Fibroblast of lung (primary cell): ENCODE data around the gene APOBR. TPM values are rescaled to one million over a fixed set of nuclear protein-coding genes. Genes with fewer than 3 reads are reported as not detected.

Experiments used
- DNase-seq, 2 donors: peaks; one replicate each; pipeline versions ENCODE4 v3.0.0 to v3.0.0-alpha.2; 2010; ENCODE audit warnings: low read depth in 2 of 2
- H2AFZ ChIP-seq: 2 replicates; pipeline ENCODE4 v1.5.1; 2012; ENCODE audit warnings: low read length, control low read depth, inconsistent platforms
- H3K27ac ChIP-seq: 2 replicates; pipeline ENCODE4 v1.5.1; 2011; ENCODE audit warnings: low read length, control low read depth; ENCODE audit not compliant: insufficient read depth
- H3K27me3 ChIP-seq: 2 replicates; pipeline ENCODE4 v1.5.1; 2011; ENCODE audit warnings: mild to moderate bottlenecking, low read length; ENCODE audit not compliant: control insufficient read depth, insufficient read depth
- H3K36me3 ChIP-seq: 2 replicates; pipeline ENCODE4 v1.5.1; 2011; ENCODE audit warnings: low read length; ENCODE audit not compliant: control insufficient read depth, insufficient read depth
- H3K4me1 ChIP-seq: 2 replicates; pipeline ENCODE4 v1.5.1; 2011; ENCODE audit warnings: low read length; ENCODE audit not compliant: control insufficient read depth, insufficient read depth; ENCODE audit errors: extremely low read depth
- H3K4me2 ChIP-seq: 2 replicates; pipeline ENCODE4 v1.5.1; 2011; ENCODE audit warnings: low read length, control low read depth; ENCODE audit not compliant: insufficient read depth; ENCODE audit errors: extremely low read depth
- H3K4me3 ChIP-seq, 4 experiments: fragments of 200-600 bp in 1 of 4; sonication (generic) in 1 of 4; replicated peaks in 1 of 4; 2 replicates each; pipeline ENCODE4 v1.5.1; 2011 to 2016; ENCODE audit warnings: low read length in 4 of 4, low read depth in 3 of 4, mild to moderate bottlenecking in 3 of 4, control low read depth in 2 of 4, inconsistent platforms in 1 of 4, mixed read lengths in 1 of 4; ENCODE audit not compliant: insufficient read depth in 1 of 4; ENCODE audit errors: control extremely low read depth in 1 of 4
- H3K79me2 ChIP-seq: 2 replicates; pipeline ENCODE4 v1.5.1; 2012; ENCODE audit warnings: mild to moderate bottlenecking, low read length, inconsistent platforms; ENCODE audit not compliant: control insufficient read depth, insufficient read depth
- H3K9ac ChIP-seq: 2 replicates; pipeline ENCODE4 v1.5.1; 2011; ENCODE audit warnings: mild to moderate bottlenecking, low read length, control low read depth; ENCODE audit not compliant: insufficient read depth
- H3K9me3 ChIP-seq: 2 replicates; pipeline ENCODE4 v1.5.1; 2012; ENCODE audit warnings: low read depth, low read length; ENCODE audit not compliant: control insufficient read depth, insufficient read depth
- H4K20me1 ChIP-seq: 2 replicates; pipeline ENCODE4 v1.5.1; 2011; ENCODE audit warnings: low read length; ENCODE audit not compliant: control insufficient read depth, insufficient read depth; ENCODE audit errors: extremely low read depth
- EZH2 ChIP-seq: IDR thresholded peaks from 2 replicates; pipeline ENCODE4 v1.5.1; 2012; ENCODE audit warnings: low read length, control low read depth, mild to moderate bottlenecking; ENCODE audit errors: missing control alignments
- polyA plus RNA-seq, 2 donors: library from polyadenylated mRNA; depleted of rRNA in 1 of 2; stranded (reverse) in 1 of 2; unstranded in 1 of 2; fragments of >200 nt; gene quantifications; 2 replicates each; pipeline ENCODE4 v1.2.1, GENCODE V29; 2011 to 2012; ENCODE audit warnings: missing spikeins in 1 of 2
- total RNA-seq: library from RNA; depleted of rRNA; stranded (reverse); fragments of >200 nt; gene quantifications from 2 replicates; pipeline ENCODE4 v1.2.1, GENCODE V29; 2014
- TF ChIP-seq, protein P1 (sequence below), 2 donors: IDR thresholded peaks in 1 of 2; conservative IDR thresholded peaks in 1 of 2; 1 replicate in 1 of 2; 2 replicates in 1 of 2; pipeline ENCODE4 v1.5.1; 2011 to 2012; ENCODE audit warnings: low read length in 2 of 2, control low read depth in 1 of 2, inconsistent platforms in 1 of 2, low read depth in 1 of 2, mild to moderate bottlenecking in 1 of 2

The APOBR gene
- total and polyA plus RNA-seq, 2 donors (not counting 1 experiment from before 2014, with no cell fraction given), result under 0.01 TPM; not detected in 1

DNA sequence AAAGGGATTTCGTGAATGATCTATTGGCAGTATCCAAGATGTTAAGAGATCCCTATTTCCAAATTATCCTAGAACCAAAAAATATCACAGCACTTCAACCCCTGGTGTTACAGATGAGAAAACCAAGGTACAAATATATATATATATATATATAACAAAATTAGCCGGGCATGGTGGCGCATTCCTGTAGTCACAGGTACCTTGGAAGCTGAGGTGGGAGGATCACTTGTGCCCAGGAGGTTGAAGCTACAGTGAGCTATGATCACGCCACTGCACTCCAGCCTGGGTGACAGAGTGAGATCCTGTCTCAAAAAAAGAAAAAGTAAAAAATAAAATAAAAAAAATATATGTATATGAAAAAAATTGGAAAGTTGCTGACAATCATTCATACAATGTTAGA, 1.9 kb upstream of the APOBR start:
- DNase-seq, result no peak
- Histone ChIP-seq H3K27ac (peak overlapping the region; percentile 98), H3K9ac (peak overlapping the region; percentile 89), H3K36me3 (peaks cover 9% of the 10 kb centered on the region), H3K4me3 (peak overlapping the region in 3 of 4 experiments; percentile 68 to 100 (median 93)), H3K9me3 (no peaks in the 10 kb centered on the region), H3K4me2 (peak overlapping the region; percentile 59), H4K20me1 (no peaks in the 10 kb centered on the region), H2AFZ (peak overlapping the region; percentile 63), H3K4me1 (no peaks in the 10 kb centered on the region), H3K27me3 (peaks cover 2% of the 10 kb centered on the region), H3K79me2 (peaks cover 3% of the 10 kb centered on the region)
- TF ChIP-seq, protein P1, sequence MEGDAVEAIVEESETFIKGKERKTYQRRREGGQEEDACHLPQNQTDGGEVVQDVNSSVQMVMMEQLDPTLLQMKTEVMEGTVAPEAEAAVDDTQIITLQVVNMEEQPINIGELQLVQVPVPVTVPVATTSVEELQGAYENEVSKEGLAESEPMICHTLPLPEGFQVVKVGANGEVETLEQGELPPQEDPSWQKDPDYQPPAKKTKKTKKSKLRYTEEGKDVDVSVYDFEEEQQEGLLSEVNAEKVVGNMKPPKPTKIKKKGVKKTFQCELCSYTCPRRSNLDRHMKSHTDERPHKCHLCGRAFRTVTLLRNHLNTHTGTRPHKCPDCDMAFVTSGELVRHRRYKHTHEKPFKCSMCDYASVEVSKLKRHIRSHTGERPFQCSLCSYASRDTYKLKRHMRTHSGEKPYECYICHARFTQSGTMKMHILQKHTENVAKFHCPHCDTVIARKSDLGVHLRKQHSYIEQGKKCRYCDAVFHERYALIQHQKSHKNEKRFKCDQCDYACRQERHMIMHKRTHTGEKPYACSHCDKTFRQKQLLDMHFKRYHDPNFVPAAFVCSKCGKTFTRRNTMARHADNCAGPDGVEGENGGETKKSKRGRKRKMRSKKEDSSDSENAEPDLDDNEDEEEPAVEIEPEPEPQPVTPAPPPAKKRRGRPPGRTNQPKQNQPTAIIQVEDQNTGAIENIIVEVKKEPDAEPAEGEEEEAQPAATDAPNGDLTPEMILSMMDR (conservative IDR thresholded peaks at IDR 0.05 in 1 of 2, IDR thresholded peaks at IDR 0.05 in 1 of 2; ENCODE audit: low read depth in 1 of 2, low read length in 2 of 2), result no peak
- TF ChIP-seq EZH2, result no peak

DNA sequence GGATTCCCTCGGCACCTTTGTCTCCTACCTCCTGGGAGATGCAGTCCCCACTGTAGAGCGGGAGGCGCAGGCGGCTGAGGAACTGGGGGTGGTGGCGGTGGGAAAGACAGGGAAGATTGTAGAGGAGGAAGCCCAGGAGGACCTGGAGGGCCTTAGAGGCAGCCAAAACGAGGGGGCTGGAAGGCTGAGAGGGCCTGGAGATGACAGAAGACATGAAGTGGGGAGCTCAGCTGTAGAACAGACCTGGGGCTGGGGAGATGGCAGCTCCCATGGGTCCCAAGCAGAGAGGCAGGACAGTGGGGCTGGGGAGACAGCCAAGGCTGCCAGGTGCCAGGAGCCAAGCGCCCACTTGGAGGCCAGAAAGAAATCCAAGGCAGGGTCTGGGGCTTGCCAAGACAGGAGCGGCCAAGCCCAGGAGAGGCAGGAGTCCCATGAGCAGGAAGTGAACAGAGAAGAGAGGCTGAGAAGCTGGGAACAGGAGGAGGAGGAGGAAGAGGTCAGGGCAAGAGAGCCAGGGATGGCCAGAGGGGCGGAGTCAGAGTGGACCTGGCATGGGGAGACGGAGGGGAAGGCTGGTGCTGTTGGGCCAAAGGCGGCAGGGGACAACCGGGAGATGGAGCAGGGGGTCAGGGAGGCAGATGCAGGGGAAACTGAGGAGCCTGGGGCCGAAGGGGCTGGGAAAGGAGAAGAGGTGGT, 803 bp downstream of the APOBR start:
- no peaks in the 10 kb centered on the region for H3K9me3 ChIP-seq
- H3K4me2 ChIP-seq, result no peak overlapping the region
- TF ChIP-seq, protein P1 (conservative IDR thresholded peaks at IDR 0.05 in 1 of 2, IDR thresholded peaks at IDR 0.05 in 1 of 2; ENCODE audit: low read depth in 1 of 2, low read length in 2 of 2), result no peak
- TF ChIP-seq EZH2, result no peak
- peaks cover 2% of the 10 kb centered on the region for H3K27me3 ChIP-seq
- H2AFZ ChIP-seq, result no peak overlapping the region
- peaks cover 3% of the 10 kb centered on the region for H3K79me2 ChIP-seq
- H3K4me1 ChIP-seq, result no peaks in the 10 kb centered on the region
- H4K20me1 ChIP-seq, result no peaks in the 10 kb centered on the region
- H3K4me3 ChIP-seq, result no peak overlapping the region
- H3K9ac ChIP-seq, result no peak overlapping the region
- DNase-seq, result no peak
- H3K36me3 ChIP-seq, result no peaks in the 10 kb centered on the region
- H3K27ac ChIP-seq, result no peak overlapping the region

DNA sequence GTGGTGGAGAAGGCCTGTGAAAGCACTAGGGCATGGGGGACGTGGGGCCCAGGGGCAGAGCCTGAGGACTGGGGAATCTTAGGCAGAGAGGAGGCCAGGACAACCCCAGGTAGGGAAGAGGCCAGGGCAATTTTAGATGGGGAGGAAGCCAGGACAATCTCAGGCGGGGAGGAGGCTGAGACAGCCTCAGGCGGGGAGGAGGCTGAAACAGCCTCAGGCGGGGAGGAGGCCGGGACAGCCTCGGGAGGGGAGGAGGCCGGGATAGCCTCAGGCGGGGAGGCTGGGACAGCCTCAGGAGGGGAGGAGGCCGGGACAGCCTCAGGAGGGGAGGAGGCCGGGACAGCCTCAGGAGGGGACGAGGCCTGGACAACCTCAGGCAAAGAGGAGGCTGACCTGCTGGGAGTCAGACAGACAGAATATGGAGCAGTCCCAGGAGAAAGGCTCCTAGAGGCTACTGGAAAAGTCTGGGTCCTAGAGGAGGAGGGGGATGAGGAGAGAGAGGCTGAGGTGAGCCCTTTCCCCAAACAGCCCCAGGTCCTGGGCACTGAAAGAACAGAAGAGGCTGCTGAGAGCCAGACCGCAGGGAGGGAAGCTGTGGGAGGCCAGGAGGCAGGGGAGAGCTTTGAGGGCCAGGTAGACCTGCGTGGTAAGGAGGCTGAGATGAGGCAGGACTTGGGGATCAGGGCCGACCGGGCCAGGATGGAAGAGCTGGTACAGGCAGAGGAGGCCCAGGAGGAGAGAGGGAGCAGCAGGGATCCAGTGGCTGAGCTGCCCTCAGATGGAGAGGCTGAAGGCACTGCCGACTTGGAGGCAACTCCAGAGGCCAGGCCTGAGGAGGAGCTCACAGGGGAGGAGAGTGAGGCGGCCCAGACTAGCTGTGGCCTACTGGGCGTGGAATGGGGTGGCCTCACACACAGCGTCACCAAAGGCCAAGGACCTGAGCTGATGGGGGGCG, 1.6 kb downstream of the APOBR start:
- Histone ChIP-seq H2AFZ (no peak overlapping the region), H3K4me3 (no peak overlapping the region), H4K20me1 (no peaks in the 10 kb centered on the region), H3K9ac (no peak overlapping the region), H3K9me3 (no peaks in the 10 kb centered on the region), H3K27me3 (peaks cover 2% of the 10 kb centered on the region), H3K79me2 (peaks cover 3% of the 10 kb centered on the region), H3K4me2 (no peak overlapping the region), H3K27ac (no peak overlapping the region), H3K36me3 (no peaks in the 10 kb centered on the region), H3K4me1 (no peaks in the 10 kb centered on the region)
- TF ChIP-seq, protein P1 (conservative IDR thresholded peaks at IDR 0.05 in 1 of 2, IDR thresholded peaks at IDR 0.05 in 1 of 2; ENCODE audit: low read depth in 1 of 2, low read length in 2 of 2), result no peak
- no peak for TF ChIP-seq EZH2
- DNase-seq, result no peak
